NCI-H2107 treated with DMSO at 0.1 percent for 48 hours (cell line): ENCODE measurements around the gene PDCD1LG2.
"Not testable (repeated sequence)": the region's sequence is repeated elsewhere in the genome, so short reads cannot be mapped to it uniquely, and the experiment has no call there.

Experiments
- DNase-seq: peaks from one replicate; lab custom pipeline; 2025; ENCODE audit not compliant: unreplicated experiment; lab: John Stamatoyannopoulos, UW

Gene PDCD1LG2

DNA sequence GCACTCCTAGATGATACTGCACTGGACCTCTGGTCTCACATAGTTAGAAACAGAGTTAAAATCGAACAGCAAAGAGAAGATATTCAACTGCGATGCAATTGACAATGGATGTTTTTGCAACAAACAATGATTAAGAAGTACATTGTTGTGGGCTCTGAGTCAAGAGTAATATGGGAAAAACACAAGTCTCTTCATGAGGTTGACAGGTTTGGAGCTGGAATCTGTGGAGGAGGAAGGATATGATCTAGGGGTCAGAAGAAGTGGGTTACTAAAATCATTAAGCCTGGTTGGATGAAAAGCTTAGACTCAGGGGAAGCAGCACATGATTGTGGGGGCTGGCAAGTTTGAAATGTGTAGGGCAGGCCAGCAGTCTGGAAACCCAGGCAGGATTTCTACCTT is 53.1 kb downstream of the PDCD1LG2 start:
- no peak for DNase-seq

DNA sequence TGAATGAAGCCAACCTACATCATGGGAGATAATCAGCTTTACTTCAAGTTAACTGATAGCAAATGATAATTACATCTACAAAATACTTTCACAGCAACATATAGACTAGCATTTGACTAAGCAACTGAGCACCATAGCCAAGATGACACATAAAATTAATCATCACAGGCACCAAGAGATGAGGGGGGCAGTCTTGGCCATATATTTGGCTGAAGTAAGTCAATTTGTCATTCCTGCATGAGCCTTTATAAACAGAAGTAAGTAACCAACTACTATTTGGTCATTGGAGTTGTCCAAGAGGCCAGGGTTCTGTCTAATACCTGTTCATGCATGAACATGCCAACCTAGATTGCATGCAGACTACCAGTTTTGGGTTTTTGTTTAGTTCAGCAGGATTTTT is 53.6 kb downstream of the PDCD1LG2 start:
- no peak for DNase-seq

DNA sequence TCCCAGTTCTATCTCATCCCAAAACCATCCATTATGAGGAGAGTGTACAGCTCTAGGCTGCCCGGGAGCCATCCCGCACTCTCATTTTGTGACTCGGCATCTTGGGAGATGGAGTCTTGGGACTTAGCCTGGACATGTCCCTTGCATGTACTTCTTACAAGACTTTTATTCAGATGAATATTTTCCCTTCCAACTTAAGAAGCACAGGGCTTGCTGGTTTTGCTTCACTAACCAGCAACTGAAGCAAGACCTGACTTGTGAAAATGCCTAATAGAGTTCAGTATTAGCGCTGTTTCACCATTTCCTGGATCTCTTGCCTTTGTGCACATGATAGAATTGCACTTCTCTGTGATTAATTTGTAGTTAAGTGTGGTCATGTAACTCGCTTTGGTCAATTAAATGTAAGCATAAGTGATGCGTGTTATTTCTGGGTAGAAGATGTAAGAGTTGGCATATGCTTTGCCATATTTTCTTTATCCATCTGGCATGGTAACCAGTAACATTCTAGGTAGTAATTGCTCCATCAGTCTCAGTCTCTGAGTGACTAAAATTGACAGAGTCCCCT is 55.8 kb downstream of the PDCD1LG2 start:
- DNase-seq, result no peak

DNA sequence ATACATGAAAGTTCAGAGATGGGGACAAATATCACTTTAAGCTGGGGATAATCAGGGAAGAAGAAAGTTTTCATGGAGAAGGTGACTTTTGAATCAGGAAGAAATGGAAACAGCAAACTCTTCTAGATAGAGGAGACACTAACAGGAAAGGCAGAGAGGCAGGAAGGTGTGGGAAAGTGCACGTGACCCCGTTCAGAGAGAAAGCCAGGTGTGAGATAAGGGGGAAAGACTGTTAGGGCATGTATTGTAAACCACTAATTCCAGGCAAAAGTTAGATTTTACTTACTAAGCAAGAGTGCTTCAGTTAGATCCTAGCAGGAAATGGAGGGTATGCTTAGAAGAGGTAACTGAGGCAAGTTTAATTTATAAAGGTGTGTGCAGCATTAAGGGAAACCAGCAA is 58.5 kb downstream of the PDCD1LG2 start:
- DNase-seq, result no peak

DNA sequence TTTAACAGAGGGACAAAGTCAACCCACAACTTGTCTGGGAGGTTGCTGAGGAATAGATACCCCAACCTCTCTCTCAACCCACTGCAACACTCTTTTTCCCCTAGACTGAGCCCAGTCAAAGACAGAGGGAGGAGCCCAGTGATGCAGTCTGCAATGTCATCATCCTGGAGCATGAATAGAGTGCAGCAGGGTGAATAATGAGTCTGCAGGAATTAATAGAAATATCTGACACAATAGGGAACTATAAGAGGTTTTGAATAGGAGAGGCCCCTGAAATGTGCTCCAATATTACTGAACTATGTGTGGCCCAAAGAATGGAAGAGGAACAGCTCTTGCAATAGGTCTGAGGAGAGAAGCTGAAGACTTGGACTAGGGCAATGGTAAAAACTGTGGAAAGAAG is 59.1 kb downstream of the PDCD1LG2 start:
- DNase-seq, result no peak

DNA sequence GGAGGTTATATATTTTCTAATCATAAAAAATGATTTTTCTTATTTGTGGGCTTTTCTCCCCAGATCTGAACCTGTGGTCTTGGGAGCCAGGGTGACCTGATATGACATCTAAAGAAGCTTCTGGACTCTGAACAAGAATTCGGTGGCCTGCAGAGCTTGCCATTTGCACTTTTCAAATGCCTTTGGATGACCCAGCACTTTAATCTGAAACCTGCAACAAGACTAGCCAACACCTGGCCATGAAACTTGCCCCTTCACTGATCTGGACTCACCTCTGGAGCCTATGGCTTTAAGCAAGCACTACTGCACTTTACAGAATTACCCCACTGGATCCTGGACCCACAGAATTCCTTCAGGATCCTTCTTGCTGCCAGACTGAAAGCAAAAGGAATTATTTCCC is 59.6 kb downstream of the PDCD1LG2 start:
- DNase-seq, result no peak

DNA sequence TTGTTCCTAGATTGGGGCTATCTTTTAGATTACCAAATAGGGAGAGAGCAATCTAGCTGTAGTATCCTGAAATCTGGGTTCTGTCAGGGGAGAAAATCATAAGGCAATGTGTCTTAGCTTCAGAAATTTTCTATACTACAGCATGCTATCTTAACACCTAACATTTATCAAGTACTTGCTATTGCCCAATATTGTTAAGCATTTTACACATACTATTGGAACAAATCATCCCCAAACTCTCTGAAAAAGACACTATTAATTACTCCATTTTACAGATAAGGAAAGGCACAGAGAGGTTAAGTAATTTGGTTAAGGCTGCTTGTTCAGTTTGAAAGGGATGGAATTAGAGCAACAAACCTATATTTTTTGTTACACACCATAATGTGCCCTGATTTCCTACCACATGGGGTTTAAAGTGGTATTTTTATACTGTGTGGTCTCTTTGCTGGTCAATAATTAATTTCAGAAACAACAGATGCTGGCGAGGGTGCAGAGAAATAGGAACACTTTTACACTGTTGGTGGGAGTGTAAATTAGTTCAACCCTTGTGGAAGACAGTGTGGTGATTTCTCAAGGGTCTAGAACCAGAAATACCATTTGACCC is 61.4 kb downstream of the PDCD1LG2 start:
- no peak for DNase-seq

DNA sequence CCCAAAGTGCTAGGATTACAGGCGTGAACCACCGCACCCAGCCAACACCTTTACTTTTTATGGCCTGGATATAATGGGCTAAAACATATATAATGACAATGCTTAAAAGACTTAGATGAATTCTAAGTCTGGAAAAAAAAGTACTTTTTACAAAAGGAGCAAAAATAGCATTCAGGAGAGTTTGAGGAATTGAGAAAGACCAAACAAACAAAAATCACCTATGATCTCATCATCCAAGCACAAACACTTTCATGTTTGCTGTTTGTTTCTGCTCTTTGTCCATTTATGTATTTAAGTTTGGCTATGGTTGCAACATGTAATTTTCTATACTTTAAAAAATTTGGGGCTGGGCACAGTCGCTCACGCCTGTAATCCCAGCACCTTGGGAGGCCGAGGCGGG is 63.8 kb downstream of the PDCD1LG2 start:
- DNase-seq, result no peak

DNA sequence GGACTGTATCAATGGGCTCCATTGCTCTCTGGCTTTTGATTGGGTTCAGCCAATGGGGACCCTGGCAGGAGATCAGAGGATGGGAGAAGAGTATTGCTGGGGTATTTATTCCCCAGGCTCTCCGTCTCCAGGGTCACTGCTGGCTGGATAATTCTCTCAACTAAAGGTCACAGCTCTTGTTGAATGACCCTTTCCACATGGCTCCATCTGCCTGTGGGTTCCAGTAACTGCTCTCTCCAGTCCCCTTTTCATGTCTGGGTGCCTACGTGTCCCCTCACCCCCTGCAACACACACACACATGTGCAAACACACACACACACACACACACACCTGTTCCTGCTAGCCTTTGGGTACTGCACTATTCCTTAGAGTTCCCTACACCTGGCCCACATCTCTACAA is 64.7 kb downstream of the PDCD1LG2 start:
- DNase-seq, result no peak

DNA sequence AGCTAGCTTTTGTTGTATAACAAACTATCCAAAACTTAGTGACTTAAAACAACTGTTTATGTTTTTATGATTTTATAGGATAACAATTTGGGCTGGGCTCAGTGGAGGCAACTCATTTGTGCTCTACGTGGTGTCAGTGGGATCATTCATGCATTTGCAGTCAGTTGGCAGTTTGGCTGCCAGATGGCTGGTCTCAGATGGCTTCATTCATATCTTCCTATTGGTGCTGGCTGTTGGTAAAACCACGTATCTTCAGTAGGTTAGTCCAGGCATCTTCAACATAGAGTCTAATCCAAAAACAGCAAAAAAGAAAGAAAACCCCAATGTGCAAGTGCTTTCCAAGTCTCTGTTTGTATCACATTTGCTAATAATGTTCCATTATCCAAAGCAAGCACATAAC is 66.9 kb downstream of the PDCD1LG2 start:
- DNase-seq, result no peak

DNA sequence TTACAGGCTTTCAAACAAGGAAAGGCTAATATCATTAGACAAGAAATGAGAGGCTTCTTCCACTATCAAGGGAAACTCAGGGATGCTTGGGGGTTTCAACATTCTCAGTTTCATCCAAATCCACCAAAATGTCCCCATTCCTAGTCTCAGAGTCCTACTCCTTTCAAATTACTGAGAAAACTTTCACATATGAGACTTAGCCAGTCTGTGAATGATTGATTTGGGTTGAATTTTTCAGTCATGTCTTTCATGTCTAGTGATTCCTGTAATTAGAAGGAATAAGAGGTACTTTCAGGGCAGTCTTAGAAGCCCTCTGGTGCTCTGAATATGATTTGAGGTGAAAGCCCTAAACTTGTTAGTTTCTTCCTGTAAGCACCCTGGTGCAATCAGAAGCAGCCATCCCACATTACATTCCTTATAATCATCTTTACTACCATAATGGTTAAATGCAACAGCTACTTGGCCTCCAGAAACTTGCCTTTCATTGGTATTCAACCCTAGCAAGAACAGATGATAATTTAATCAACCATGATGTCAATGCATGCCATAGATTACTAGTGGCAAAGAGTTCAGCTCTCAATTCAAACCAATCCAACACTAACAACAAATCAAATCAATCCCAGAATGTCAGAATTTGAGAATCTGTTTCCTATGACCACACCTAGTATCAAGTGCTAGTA is 67.8 kb downstream of the PDCD1LG2 start:
- DNase-seq, result no peak

DNA sequence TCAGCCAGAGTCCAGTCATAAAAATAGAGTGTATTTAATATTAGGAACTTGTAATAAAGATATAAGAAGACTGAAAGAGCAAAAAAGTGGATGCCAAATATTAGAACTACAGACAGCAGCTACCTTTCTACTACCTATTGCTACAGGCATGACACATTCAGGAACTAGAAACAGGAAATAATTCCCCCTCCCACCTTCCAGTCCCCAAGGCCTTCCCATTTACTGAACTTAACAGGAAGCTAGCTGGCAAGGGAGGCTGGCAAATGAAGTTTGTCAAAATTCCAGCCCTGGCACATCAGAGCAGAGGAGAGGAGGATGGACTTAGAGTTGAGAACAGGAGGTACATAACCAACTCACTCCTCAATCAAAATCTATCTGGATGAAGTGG is 68.4 kb downstream of the PDCD1LG2 start:
- no peak for DNase-seq

DNA sequence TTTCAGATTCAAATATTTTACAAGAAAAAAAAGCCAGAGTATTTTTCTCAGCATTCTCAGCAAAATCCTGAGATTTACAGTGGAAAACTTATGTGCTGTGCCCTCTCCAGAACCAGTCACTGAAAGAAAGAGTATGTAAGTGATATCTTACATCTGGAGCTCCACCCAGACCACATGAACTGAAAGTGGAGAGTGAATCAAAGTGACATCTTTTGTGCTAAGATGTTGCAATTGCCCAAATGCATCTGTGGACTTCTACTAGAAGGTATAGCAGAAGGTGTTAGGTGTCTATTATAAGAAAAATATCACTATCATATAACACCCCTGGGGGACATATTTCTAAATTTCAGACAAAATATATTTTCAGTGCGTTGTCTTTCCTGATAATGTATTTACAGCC is 69.5 kb downstream of the PDCD1LG2 start:
- no peak for DNase-seq

DNA sequence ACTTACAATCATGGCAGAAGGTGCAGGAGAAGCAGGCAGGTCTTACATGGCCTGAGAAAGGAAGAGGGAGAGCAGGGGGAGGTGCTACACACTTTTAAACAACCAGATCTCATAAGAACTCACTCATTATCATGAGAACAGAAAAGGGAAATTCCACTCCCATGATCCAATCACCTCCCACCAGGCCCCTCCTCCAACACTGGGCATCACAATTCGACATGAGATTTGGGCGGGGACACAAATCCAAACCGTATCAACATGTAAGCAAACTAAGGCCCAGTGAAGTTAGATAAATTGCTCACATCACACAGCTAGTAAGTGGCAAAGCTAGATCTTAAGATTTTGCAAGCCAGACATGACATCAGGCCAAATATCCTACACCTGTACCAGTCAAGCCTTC is 70.3 kb downstream of the PDCD1LG2 start:
- DNase-seq, result no peak

DNA sequence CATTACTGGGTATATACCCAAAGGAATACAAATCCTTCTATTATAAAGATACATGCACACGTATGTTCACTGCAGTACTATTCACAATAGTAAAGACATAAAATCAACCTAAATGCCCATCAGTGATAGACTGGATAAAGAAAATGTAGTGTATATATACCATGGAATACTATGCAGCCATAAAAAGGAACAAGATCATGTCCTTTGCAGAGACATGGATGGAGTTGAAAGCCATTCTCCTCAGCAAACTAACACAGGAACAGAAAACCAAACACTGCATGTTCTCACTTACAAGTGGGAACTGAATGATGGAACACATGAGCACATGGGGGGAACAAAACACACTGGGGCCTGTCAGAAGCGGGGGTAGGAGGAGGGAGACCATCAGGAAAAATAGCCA is 71.4 kb downstream of the PDCD1LG2 start:
- not testable (repeated sequence) for DNase-seq

DNA sequence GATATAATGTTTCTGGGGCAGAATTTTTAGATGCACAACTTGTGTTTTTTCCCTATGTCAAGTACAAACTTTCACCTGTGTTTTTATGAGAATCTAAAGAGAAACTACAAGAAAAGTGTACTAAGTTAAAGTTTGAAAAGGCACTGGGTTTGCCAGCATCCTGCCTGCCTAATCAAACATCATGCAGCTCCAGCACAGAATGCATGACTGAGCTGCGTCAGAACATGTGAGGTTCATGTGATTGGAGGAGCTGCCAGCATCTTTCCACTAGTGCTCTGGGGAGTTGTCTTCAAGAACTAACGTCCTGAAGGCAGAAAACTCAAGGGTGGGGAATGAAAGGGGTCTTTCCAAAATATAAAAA is 72.5 kb downstream of the PDCD1LG2 start:
- DNase-seq, result no peak

DNA sequence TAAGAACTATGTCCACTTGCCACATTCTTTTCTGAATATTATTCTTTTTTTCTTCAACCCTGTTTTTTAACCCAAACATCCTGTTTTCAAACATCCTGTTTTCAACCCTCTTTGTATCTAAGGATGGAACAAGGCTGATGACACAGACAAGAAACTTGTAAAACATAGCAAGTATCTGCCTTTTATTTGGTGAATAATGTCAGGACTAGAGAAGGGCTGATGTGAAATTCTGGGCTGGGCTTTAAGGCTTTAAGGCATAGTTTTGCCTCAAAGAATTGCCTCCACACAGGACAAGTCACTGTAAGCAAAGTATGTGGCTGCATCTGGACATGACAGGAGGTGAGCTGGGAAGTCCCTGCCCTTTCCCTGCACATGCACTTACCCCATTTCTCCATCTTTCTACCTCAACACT is 76.1 kb downstream of the PDCD1LG2 start:
- DNase-seq, result no peak

DNA sequence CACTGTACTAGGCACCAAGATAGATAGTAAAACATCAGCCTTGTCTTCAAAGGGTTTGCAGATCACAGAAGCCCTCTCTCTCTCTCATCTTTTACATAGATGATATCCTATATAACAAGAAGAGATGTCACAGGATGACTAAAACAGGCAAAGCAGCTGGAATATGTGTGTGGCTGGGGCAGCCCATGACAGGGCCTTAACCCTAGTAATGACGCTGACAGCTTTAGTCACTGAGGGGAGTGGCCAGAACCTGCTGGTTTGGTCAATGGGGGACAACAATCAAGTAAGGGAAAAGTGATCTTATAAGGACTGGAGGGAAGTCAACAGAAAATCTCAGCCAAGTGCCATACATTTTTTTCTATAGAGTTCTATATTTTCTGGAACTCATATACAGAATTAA is 76.7 kb downstream of the PDCD1LG2 start:
- DNase-seq, result no peak

DNA sequence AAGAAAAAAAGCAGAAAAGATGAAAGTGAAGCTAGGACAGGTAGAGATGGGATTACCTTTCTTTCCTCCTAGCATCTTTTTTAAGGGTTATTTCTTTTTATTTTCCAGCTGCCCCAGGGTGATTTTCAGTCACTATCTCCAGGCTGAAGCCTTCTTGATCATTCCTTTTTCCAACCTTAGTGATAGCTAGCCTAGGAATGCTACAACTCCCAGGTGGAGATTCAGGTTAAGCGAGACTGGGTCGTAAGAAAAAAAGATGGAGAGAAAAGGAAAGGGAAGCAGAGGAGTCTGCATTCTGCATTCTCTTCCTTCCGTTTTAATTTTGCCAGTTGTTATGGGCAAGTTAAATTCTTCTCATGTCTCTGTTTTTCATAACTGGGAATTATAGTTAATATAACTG is 81.9 kb downstream of the PDCD1LG2 start:
- DNase-seq, result no peak

DNA sequence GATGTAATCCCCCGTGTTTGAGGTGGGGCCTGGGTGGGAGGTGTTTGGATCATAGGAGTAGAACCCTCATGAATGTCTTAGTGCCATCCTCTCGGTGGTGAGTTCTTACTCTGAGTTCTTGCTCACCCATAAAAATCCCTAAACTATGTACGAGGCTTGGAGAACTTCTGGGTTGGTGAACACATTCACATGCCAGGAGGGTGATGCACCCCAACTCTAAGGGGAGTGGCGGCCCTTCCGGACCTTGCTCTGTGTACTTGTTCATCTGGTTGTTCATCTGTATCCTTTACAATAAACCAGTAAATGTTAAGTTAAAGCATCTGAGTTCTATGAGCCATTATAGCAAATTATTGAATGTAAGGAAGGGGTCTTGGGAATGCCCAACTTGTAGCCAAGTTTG is 82.6 kb downstream of the PDCD1LG2 start:
- DNase-seq, result no peak

DNA sequence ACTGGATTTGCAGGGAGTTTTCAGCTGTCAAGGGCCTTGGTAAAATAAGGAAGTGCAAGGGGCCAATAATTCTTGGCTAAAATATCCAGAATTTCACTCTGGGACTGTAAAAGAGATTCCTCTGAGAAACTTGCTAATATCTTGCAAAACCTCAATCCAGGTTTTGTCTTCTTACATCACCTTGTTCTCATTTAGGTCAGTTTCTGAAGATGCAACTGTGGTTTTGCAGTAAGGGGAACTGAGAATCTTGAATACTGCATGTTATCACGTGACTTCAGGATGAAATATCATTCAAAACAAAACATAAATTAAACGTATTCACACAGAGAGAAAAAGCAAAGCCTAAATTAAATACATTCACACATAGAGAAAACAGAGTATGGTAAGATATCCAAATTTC is 83.6 kb downstream of the PDCD1LG2 start:
- DNase-seq, result no peak

DNA sequence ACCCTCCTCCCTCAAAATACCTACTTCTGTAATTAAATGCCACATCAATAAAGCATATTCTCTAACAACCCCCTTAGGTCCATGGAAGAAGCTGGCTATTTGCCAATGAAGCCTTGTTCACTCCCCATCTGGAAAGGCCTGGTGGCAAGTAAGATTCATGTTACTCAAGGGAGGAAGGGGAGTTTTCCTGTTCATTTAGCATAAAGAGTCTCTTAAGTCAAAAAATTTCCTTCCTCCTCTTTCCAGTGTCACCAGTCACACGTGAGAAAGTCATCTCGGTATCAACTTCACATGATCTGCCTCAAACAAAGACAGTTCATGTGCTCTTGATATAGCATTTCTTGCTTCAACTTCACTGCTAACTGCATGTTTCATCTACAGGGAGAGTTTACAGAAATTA is 85.8 kb downstream of the PDCD1LG2 start:
- no peak for DNase-seq
